IPS-18a (cell line): ENCODE results near the gene STAM.

Experiments used
- H3K27ac ChIP-seq: one replicate; pipeline ENCODE4 v1.5.1; 2013; ENCODE audit warnings: low read length
- H3K27me3 ChIP-seq: one replicate; pipeline ENCODE4 v1.6.1; 2013; ENCODE audit warnings: mild to moderate bottlenecking, low read length; ENCODE audit not compliant: control insufficient read depth, insufficient read depth
- H3K36me3 ChIP-seq: one replicate; pipeline ENCODE4 v1.6.1; 2013; ENCODE audit warnings: low read depth, low read length; ENCODE audit not compliant: control insufficient read depth
- H3K4me1 ChIP-seq: one replicate; pipeline ENCODE4 v1.6.1; 2013; ENCODE audit warnings: low read depth, low read length; ENCODE audit not compliant: control insufficient read depth
- H3K4me3 ChIP-seq: one replicate; pipeline ENCODE4 v1.5.1; 2013; ENCODE audit warnings: low read length
- H3K9ac ChIP-seq: one replicate; pipeline ENCODE4 v1.6.1; 2013; ENCODE audit warnings: mild to moderate bottlenecking, low read length, moderate library complexity
- H3K9me3 ChIP-seq: one replicate; pipeline ENCODE4 v1.6.1; 2013; ENCODE audit warnings: low read depth, low read length; ENCODE audit not compliant: control insufficient read depth

Gene STAM

GRCh38 chr10:17662193-17663138, 18.5 kb downstream of the STAM start:
- Histone ChIP-seq H3K27ac (no peak overlapping the region), H3K36me3 (no peaks in the 10 kb centered on the region), H3K4me3 (no peak overlapping the region), H3K9me3 (no peaks in the 10 kb centered on the region), H3K4me1 (peaks cover 7% of the 10 kb centered on the region), H3K9ac (no peak overlapping the region), H3K27me3 (no peaks in the 10 kb centered on the region)

- peaks cover 4% of the 10 kb centered on the region for H3K4me1 ChIP-seq
- no peak overlapping the region for H3K27ac ChIP-seq
- H3K9me3 ChIP-seq: no peaks in the 10 kb centered on the region
Measured at GRCh38 chr10:17663450-17663849, 19.5 kb downstream of the STAM start.

GRCh38 chr10:17665747-17666146, 21.8 kb downstream of the STAM start:
- Histone ChIP-seq H3K27ac (no peak overlapping the region), H3K27me3 (no peaks in the 10 kb centered on the region), H3K36me3 (no peaks in the 10 kb centered on the region), H3K9ac (no peak overlapping the region), H3K4me3 (no peak overlapping the region), H3K9me3 (no peaks in the 10 kb centered on the region), H3K4me1 (peaks cover 7% of the 10 kb centered on the region)

More at GRCh38 chr10:17663450-17663849, 19.5 kb downstream of the STAM start:
- Histone ChIP-seq H3K27me3 (no peaks in the 10 kb centered on the region), H3K4me3 (no peak overlapping the region), H3K9ac (no peak overlapping the region), H3K36me3 (no peaks in the 10 kb centered on the region)

GRCh38 chr10:17668435-17669184, 24.7 kb downstream of the STAM start:
- no peaks in the 10 kb centered on the region for H3K27me3 ChIP-seq
- H3K9ac ChIP-seq: no peak overlapping the region
- H3K9me3 ChIP-seq: no peaks in the 10 kb centered on the region
- H3K36me3 ChIP-seq: no peaks in the 10 kb centered on the region
- peaks cover 33% of the 10 kb centered on the region for H3K4me1 ChIP-seq
- H3K4me3 ChIP-seq: no peak overlapping the region
- no peak overlapping the region for H3K27ac ChIP-seq

GRCh38 chr10:17669185-17669872, 25.4 kb downstream of the STAM start:
- Histone ChIP-seq H3K4me1 (peaks cover 41% of the 10 kb centered on the region), H3K36me3 (no peaks in the 10 kb centered on the region), H3K9me3 (no peaks in the 10 kb centered on the region), H3K9ac (no peak overlapping the region), H3K27ac (no peak overlapping the region), H3K4me3 (no peak overlapping the region), H3K27me3 (no peaks in the 10 kb centered on the region)

- no peak overlapping the region for H3K27ac ChIP-seq
- no peaks in the 10 kb centered on the region for H3K27me3 ChIP-seq
- H3K9me3 ChIP-seq: no peaks in the 10 kb centered on the region
- peaks cover 45% of the 10 kb centered on the region for H3K4me1 ChIP-seq
- no peaks in the 10 kb centered on the region for H3K36me3 ChIP-seq
- no peak overlapping the region for H3K9ac ChIP-seq
- peak overlapping the region; percentile 0 for H3K4me3 ChIP-seq
Measured at GRCh38 chr10:17671307-17671706, 27.4 kb downstream of the STAM start.

- Histone ChIP-seq H3K9me3 (no peaks in the 10 kb centered on the region), H3K27ac (peak overlapping the region; percentile 21), H3K36me3 (no peaks in the 10 kb centered on the region), H3K4me1 (peaks cover 45% of the 10 kb centered on the region), H3K4me3 (no peak overlapping the region), H3K9ac (no peak overlapping the region), H3K27me3 (no peaks in the 10 kb centered on the region)
Measured at GRCh38 chr10:17673471-17674061, 29.6 kb downstream of the STAM start.

- Histone ChIP-seq H3K36me3 (no peaks in the 10 kb centered on the region), H3K27ac (no peak overlapping the region), H3K27me3 (no peaks in the 10 kb centered on the region), H3K9me3 (no peaks in the 10 kb centered on the region), H3K4me1 (peaks cover 47% of the 10 kb centered on the region), H3K4me3 (no peak overlapping the region), H3K9ac (no peak overlapping the region)
Measured at GRCh38 chr10:17674566-17674965, 30.6 kb downstream of the STAM start.

- Histone ChIP-seq H3K27ac (no peak overlapping the region), H3K9me3 (no peaks in the 10 kb centered on the region), H3K36me3 (no peaks in the 10 kb centered on the region), H3K27me3 (no peaks in the 10 kb centered on the region), H3K4me3 (no peak overlapping the region), H3K9ac (no peak overlapping the region), H3K4me1 (peaks cover 48% of the 10 kb centered on the region)
Measured at GRCh38 chr10:17675638-17676037, 31.7 kb downstream of the STAM start.

- Histone ChIP-seq H3K27ac (no peak overlapping the region), H3K9me3 (no peaks in the 10 kb centered on the region), H3K4me3 (no peak overlapping the region), H3K9ac (no peak overlapping the region), H3K36me3 (no peaks in the 10 kb centered on the region), H3K4me1 (peaks cover 37% of the 10 kb centered on the region), H3K27me3 (no peaks in the 10 kb centered on the region)
Measured at GRCh38 chr10:17676919-17677318, 33.0 kb downstream of the STAM start.
